ENCODE measurements around the gene BSND.

Gene BSND

GRCh38 chr1:54994355-54994990 lies 4.3 kb upstream of the BSND start:
- DNase-seq = no peak

DNA sequence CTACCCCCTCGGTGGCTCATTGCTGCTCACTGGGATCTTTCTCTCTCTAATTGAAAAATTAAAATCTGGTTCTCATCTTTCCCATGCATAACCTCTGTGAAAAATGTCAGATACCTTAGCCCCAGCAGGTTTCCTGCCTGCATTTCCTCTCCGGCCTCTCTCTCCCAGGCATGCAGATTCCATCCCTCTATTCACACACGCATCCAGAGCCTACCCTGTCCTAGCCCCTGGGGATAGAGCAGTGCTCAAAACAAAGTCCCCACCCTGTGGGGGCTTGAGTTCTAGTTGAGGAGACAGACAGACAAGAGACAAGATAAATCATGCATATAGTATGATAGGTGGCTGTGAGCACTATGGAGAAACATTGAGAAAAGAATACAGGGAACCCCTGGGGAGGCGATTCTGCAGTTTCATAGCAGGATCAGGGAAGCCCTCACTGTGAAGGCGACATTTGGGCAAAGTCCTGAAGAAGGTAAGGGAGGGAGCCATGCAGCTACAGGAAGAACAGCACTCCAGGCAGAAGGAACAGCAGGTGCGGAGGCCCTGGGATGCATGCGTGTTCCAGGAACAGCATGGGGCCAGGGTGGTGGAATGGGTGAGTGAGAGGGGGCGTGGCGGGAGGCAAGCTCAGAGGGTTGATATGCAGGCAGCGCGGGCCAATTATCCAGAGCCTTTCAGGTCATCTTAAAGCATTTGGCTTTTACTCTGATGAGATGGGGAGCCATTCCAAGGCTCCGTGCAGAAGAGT lies 3.5 kb upstream of the BSND start:
- DNase-seq = no peak

GRCh38 chr1:54995835-54996234 lies 2.9 kb upstream of the BSND start:
- DNase-seq = no peak

DNA sequence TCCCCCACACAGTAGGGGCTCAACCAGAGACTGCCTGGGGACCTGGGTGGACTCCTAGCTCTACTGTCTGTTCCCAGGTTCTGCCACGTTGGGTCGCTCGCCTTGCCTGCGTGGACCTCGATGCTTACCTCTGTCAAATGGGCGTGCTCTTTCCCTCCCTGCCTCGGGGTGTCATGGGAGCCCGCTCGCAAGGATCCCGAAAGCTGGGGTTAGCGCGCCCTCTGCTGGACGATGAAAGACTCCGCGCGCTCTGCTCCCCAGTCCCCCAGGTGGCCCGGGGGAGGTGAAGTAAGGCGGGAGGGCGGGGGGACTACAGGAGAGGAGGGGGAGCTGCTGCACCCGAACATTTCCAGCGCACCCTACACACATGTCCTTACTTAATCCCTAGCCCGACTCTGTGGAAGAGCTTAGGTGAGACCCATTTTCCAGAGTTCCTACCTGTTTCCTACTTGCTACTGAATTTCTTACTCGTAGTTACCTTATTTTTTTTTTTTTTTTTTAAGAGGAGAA lies 2.3 kb upstream of the BSND start:
- no peak for DNase-seq

GRCh38 chr1:54996869-54997710 lies 1.6 kb upstream of the BSND start:
- no peak for DNase-seq

GRCh38 chr1:54997711-54997986 lies 1.1 kb upstream of the BSND start:
- DNase-seq = no peak

DNA sequence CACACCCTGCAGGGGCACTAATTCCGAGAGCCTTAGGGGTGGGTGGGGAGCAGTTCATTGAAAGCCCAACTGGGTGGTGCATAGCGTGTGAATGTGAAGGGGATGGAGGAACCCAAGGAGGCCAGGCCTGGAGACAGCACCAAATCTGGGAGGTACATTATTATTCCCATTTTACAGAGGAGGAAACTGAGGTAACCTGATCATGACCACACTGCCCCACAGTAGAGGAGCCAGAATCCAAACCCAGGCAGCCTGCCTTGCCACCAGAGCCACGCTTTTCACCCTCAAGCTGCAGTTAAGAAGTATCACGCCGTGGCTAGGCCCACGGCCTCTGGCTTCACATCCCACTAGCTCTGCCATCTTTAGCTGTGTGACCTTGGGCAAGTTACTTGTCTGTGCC lies 633 bp upstream of the BSND start:
- no peak for DNase-seq

- DNase-seq = no peak
Observed at GRCh38 chr1:55000110-55001085, 1.7 kb downstream of the BSND start.

DNA sequence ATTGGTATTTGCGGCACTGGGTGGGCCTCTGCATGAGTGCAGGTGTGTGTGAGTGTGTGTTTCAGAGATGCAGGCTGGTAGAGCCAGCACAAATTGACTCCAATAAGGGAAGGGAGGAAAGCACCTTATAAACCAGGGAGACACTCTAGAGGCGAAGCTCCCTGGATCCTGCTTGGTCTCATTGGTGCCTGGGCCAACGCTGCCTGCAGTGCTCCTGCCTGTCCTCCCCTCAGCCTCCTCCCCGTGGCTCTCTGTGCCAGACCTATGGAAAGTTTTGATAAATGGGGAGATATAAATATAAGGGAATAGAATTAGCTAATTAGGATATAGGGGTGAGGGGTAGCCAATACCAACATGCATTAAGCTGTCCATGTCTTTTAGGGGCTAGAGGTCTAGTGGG lies 2.6 kb downstream of the BSND start:
- no peak for DNase-seq

DNA sequence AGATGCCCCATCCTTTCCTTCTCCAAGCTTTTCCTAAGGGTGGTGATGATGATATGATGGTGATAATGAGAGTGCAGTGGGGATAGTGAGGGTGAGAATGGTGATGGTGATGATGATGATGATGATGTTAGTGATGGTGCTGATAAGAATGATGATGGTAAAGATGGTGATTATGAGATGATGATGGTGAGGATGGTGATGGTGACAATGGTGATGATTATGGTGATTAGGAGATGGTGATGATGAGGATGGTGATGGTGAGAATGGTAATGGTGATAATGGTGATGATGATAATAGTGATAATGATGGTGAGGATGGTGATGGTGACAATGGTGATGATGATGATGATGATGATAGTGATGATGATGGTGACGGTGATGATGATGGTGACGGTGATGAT lies 4.0 kb downstream of the BSND start:
- no peak for DNase-seq

- no peak for DNase-seq
Observed at GRCh38 chr1:55005351-55006140, 6.8 kb downstream of the BSND start.

- DNase-seq = no peak
Observed at GRCh38 chr1:55006931-55007330, 8.2 kb downstream of the BSND start.

DNA sequence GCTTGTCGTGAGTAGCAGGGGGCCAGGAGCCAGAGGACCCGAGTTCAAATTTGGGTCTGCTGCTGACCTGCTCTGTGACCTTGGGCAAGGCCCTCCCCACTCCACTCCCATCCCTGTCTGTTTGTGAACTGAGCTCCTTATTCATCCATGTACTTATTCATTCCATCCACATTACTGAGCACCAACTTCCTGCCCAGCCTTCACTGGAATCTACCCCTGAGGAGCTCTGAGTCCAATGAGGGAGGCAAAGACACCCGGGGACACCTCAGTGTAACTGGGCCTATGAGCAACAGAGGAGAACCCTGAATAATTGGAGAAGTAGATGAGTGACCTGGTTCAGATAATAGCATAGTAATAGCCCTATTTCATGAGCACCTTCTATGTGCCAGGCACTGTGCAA lies 8.9 kb downstream of the BSND start:
- no peak for DNase-seq

DNA sequence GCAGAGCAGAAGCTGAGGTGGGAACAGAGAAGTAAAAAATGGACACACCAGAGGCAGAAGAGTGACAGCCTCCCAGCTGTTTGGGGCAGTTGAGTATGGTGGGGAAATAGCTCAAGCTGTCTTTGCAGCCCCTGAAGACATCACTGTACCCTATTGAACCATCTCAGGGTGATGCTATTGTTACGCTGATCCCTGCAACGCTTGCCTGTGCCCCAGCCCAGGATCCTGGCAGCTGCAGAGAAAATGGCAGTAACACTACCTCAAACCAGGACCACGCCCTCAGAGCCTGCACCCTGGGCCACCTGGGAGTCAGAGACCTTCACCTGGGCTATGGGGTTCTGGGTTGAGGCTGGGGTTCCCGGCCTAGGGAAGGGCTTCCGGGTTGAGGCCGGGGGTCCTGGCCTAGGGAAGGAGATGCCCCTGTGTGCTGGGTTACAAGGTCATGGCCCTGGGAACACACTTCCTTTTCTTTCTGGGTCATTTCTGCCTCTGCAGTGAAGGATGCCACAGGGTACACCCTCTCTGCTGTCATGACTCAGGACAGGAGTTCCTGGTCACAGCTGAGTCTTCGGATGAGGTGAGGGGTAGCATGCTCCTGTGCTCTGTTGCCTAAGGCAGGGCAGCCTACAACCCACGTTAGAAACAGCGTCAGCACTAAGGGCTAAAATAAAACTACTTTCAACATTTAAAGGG lies 11.6 kb downstream of the BSND start:
- no peak for DNase-seq

- DNase-seq = no peak
Observed at GRCh38 chr1:55010887-55011217, 12.1 kb downstream of the BSND start.

DNA sequence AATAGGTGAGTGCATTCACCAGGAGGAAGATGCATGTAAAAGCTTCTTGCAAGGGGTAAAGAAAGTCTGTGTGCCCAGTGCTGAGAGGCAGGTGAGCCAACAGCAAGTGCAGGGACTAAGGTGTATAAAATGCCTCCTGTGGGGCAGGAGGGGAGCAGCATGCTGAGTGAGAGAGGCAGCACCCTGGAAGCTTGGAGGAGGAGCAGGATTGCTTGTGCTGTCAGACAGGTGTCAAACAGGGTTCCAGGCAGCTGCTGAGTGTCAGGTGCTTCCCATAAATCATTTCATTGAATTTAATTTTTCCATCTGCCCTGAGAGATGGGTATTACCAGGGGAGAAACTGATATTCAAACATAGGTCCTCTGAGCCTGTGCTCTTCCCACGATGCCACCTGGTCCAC lies 13.9 kb downstream of the BSND start:
- DNase-seq = no peak

DNA sequence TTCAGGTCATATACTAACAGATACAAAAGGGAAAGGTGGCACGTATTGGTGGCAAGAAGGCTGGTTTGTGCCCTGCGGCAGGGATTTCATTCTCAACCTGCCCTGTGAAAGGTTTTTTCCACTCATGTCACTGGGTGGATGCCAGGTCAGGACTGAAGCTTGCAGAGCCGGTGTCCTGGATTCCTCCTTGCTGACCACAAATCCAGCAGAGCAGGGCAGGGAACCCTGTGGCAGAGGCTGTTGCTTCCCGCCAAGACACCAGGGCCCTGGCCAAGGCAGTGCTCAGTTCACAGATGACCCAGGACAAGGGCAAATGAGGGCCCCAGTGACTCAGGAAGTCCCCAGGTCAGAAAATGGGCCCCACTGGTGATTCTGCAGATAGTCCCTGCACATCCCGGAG lies 16.4 kb downstream of the BSND start:
- no peak for DNase-seq

DNA sequence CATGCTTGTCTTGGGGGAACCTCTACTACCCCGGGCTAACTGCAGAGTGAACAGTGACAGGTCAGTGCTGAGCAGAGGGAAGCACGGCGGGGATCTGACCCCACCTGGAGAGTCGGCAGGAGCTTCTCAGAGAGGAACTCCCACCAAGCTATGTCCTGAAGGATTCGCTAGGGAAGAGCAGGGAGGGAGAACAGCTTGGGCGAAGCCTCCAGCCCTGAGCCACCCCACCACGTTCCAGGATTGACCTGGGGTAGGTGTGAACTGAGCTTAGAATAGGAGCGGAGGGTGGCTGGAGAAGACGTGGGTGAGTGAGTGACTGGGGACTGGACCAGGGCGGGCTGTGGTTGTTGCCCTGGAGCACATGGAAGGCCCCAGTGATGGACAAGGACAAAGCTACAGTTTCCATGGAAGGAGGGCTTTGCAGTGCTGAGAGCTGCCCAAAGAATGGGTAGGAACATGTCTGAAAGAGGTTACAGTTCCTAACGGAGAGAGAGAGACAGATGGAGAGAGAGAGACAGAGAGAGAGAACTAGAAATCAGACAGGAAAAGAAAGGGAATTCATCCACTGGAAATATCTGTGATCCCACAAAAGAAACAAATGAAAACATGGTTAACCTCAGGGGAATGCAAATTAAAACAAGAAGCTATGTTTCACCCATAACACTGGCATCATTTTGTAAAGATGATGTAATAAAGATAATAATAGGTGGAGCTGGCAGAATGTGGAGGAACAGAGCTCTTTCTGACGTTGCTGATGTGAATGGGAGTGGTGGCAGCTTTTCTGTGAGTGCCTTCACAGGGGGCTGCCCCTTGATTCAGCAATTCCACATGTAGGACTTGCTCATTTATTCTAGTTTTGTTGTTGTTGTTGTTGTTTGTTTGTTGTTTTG lies 17.2 kb downstream of the BSND start:
- DNase-seq = no peak

GRCh38 chr1:55018395-55018794 lies 19.7 kb downstream of the BSND start:
- no peak for DNase-seq

DNA sequence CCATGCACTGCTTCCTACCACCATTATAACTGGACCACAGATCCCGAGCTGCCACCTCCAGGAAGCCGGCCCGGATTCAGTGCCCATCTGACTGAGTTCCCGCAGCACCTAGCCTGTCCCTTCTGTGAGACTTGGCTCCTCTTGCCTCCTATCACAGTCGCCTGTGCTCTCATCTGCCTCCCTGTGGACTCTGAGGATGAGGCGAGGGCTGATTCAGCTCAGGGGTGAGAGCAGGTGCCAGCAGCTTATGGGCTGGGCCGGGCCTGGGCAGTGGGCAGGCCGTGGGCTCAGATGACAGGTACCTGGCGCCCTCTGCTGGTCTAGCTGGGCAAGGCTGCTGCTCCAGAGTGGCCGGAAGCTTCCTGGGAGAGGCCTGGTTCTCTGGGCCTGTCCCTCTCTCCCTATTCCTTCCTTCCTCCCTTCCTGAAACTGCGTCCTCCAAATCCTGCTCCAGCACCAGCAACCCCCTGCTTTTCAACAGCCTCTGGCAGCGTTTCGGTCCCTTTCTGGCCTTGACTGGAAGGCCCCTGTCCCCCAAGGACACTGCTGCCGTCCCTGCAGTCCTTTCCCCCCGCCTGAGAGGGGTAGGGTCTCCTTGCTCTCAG lies 23.3 kb downstream of the BSND start:
- peak; percentile 80 for DNase-seq

All from NCI-H2227 treated with DMSO at 0.1 percent for 48 hours (cell line).